Activated CD4-positive, alpha-beta T cell treated with anti-CD3 and anti-CD28 coated beads, Interleukin-10, Interleukin-2, amounts not matched to agents 100 ng/mL and 50 ng/mL, durations not matched to agents 16 hours and 8 hours (primary cell): ENCODE data around the gene SIGLEC9.
"Not testable (repeated sequence)": the region's sequence is repeated elsewhere in the genome, so short reads cannot be mapped to it uniquely, and the experiment has no call there.

Source experiments
- DNase-seq: peaks from one replicate; pipeline ENCODE4 v3.0.0-alpha.2; 2020

SIGLEC9 gene

DNA sequence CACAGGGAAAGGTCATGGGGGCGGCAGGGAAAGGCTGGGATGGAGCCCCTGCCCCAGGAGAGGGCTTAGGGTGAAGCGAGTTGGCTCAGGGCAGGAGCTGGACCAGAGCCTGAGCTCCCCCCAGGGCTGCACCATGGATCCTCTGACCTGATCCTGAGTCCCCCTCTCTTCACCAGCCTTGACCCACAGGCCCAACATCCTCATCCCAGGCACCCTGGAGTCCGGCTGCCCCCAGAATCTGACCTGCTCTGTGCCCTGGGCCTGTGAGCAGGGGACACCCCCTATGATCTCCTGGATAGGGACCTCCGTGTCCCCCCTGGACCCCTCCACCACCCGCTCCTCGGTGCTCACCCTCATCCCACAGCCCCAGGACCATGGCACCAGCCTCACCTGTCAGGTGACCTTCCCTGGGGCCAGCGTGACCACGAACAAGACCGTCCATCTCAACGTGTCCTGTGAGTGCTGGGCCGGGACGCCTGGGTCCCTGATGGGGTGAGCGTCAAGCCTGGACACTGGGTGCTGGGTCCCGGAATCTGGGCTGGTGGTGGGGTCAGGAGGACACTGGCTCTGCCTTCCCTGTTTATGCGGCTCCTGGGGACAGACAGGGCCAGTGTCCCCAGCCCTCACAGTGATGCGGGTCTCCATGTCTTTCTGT, 842 bp downstream of the SIGLEC9 start:
- no peak for DNase-seq

DNA sequence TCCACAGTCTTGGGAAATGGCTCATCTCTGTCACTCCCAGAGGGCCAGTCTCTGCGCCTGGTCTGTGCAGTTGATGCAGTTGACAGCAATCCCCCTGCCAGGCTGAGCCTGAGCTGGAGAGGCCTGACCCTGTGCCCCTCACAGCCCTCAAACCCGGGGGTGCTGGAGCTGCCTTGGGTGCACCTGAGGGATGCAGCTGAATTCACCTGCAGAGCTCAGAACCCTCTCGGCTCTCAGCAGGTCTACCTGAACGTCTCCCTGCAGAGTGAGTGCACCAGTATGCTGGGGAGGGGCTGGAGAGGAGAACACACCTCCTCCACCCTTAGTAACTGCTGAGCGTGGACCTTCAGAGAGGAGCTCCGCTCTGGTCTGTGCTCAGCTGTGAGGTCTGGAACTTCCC, 2.3 kb downstream of the SIGLEC9 start:
- no peak for DNase-seq

DNA sequence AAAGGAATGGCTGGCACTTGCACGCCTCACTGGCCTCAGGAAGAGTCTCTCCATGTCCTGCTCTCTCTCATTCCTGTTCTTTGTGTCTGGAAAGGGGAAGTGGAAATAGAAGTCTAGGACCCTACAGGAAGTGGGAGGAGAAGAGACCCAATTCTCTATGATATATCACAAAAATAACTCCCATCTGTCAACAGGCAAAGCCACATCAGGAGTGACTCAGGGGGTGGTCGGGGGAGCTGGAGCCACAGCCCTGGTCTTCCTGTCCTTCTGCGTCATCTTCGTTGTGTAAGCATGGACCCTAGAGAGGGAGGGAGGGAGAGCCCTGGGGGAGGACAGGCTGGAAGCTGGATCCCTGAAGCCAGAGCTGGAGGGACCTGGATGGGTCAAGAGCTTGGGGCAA, 3.0 kb downstream of the SIGLEC9 start:
- no peak for DNase-seq

DNA sequence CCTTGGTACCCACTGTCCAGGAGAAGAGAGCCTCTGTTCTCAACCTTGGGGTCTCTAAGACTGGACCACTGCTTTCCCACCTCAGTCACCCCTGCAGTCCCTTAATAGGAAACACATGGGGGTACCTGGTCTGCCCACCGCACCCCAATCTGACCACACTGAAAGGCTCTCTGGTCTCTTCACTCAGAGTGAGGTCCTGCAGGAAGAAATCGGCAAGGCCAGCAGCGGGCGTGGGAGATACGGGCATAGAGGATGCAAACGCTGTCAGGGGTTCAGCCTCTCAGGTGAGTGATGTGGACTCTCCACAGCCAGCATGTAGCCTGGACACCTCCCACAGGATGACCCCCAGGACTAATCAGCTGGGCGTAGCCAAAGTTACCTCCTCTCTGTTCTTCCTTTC, 3.5 kb downstream of the SIGLEC9 start:
- no peak for DNase-seq

DNA sequence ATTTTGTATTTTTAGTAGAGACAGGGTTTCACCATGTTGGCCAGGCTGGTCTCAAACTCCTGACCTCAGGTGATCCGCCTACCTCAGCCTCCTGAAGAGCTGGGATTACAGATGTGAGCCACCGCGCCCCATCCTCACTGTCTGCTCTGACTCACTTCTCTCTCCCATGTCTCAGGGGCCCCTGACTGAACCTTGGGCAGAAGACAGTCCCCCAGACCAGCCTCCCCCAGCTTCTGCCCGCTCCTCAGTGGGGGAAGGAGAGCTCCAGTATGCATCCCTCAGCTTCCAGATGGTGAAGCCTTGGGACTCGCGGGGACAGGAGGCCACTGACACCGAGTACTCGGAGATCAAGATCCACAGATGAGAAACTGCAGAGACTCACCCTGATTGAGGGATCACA, 5.0 kb downstream of the SIGLEC9 start:
- no peak for DNase-seq

DNA sequence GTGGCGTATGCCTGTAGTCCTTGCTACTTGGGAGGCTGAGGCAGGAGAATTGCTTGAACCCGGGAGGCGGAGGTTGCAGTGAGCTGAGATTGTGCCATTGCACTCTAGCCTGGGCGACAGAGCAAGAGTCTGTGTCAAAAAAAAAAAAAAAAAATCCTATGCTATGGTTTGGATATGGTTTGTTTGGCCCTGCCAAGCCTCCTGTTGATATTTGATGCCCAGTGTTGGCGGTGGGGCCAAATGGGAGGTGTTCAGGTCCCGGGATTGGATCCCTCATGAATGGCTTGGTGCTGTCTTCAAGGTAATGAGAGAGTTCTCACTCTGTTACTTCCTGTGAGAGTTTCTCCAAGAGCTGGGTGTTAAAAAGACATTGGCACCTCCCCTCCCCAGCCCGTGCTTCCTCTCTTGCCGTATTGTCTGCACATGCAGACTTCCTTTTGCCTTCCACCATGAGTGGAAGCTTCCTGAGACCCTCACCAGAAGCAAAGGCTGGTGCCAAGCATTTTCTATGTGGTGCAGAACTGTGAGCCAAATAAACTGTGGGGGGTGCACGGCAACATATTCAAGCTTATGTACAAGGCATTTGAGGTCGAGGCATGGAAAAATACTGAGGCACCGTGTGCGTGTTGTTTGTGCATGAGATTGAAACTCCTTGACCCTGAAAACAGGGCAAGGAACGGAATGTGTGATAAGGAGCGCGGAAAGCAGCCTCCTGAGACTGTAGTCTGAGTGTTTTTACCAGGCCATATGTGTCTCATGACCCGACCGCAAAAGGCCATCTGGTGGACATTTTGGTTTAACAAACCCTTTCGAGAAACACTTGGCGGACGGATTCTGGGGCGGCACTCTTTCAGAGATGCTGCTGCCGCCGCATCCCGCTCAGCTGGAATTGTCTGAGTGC, 7.3 kb downstream of the SIGLEC9 start:
- peak; percentile 49 for DNase-seq

DNA sequence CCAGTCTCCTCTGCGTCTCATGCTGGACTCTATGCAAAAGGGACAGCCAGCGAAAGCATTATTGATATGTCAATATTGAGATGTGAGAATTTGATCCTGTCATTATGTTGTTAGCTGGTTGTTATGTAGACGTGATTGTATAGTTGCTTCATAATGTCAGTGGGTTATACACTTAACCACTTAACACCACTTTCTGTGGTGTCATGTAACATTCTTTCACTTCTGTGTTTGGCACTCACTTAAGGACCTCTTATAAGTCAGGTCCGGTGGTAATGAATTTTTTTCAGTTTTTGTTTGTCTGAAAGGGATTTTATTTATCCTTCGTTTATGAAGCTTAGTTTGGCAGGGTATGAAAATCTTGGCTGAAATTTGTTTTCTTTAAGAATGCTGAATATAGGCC, 10.3 kb downstream of the SIGLEC9 start:
- no peak for DNase-seq

DNA sequence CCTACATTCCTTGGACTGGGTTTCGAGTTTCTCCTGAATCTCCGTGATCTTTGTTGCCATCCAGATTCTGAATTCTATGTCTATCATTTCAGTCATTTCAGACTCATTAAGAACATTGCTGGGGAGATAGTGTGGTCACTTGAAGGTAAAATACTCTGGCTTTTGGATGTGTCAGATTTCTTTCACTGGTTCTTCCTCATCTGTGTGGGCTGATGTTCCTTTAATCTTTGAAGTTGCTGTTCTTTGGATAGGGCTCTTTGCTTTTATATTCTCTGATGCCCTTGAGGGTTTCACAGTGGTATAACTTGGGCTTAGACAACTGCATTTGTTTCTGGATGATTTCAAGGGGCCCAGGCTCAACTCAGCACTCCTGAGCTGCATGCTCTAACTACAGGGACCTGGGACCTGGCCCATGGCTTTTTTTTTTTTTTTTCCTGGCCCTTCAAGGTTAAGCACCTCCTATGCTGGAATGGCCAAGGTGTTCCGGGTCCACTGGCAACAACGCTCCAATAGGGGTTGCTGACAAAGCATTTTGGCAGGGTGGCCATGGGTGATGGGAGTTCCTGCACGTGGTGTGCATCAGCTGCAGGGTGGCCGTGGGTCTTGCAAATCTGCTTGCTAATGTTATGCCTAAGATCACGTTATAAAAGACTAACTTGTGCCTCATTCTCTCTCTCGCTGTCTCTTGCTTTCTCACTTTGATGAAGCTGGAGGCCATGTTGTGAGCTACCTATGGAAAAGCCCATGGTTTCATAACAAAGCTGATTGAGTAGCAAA, 11.5 kb downstream of the SIGLEC9 start:
- DNase-seq, result no peak

DNA sequence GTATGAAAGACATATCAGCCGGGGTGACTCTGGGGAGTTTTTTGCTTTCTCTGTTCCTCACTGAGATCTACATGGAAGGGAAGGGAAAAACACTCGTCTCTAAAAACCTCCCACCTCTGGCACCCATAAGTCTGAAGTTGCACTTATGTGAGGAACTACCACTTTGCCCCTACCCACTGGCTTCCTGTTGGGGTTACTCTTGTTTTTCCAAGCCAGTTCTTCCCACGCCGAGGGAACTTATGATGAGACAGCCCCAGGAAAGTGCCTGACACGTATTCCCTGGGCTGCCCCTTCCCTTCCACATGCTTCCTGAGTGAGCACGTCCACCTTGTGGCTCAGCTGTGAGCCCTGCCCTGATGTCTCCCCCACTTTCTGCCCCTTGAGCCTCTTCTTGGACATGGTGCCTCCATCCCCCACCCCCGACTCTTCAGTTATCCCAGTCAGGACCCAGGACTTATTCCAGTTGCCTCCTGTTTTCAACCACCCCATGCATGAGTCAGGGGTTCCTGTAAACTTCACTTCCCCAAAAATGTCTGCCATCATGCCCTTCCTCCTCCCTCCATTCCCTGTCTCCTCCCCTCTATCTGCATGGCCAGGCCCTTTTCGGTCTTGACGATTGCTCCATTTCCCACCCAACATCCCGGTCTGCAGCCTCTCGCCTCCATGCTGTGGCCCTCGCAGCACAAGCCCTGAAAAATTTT, 12.3 kb downstream of the SIGLEC9 start:
- no peak for DNase-seq

DNA sequence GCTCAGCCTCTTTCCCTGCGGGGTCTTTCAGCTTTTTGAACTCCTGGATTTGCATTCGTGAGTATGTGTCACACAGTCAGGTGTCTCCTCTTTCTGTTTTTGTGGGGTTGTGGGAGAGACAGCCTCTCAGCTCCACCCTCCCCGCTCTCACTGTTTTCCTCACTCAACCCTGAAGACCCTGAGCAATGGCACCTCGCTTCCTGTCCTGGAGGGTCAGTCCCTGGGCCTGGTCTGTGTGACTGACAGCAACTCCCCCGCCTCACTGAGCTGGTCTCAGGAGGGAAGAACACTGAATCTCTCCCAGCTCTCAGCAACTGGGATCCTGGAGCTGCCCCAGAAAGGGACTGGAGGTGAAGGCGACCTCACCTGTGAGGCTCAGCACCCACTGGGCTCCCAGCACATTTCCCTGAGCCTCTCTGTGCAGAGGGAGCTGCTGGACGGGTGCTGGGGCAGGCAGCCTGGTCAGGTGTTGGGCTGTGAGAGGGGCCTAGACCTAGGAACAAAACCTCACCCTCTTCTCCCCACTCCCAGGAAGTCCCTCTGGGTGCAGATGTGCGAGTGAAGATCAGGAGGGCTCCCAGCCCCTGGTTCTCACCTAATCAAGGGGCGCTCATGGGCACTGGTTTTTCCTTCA, 13.2 kb downstream of the SIGLEC9 start:
- no peak for DNase-seq

DNA sequence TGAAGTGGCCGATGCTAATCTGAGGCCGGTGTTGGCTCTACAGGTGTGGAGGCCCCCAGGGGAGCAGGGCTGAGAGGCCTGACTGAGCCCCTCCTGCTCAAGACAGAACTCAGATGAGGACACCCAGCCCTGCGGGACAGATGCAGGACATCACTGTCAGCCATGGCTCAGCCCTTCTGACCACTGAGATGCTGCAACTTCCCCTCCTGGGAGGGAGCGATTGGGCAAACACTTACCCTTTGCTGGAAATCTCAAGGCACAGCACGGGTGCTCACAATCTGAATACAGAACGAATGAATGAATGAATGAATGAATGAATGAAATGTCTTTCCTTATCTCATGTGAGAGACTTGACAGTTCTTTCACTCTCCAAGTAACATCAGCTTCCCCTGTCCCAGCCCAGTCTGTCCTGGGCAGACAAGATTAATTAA, 13.9 kb downstream of the SIGLEC9 start:
- DNase-seq, result no peak

DNA sequence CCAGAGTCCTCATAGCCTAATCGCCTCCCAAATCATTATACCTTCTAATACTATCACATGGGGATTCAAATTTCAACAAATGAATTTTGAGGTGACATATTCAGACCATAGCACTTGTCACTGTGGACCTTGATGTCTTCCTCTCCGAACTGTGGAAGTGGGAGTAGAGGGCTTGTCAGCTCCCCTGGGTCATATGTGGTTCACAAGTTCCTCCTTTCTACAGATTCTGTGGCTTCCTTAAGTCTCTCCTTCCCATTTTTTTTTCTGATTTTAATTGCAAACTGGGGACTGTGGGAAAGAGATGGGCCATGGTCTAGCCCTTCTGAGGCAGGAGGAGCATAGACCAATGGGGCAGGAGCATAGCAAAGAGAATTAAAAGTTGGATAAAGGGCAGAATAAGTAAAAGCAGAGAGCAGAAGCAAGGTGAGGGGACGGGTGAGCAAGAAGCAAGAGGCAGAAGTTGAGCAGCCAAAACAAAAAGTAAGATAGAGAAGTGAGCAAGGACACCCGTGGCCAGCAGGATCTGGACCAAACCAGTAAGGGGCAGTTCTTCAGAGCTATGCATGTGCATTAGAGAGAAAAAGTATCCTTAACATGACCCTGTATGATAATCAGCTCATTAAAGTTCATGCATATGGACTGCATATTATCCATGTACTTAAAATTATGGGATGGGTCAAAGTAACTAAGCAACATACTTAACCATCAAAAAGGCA, 14.8 kb downstream of the SIGLEC9 start:
- no peak for DNase-seq

DNA sequence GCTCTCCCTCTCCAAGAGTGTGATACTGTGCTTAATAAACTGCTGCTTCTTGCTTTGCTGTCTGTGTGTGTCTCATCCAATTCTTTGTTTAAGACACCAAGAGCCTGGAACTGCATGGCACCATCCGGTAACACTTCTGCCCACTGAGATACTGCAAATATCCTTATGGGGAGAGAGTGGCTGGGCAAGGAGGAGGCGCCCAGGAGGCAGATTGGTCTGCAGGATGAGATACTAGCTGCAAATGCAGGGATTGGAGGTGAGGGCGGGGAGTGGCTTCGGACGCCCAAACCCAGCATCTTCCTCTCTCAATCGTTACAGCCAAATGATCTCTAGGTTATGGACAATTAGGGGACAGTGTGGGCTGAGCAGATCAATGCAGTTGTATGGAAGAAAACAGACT, 15.7 kb downstream of the SIGLEC9 start:
- no peak for DNase-seq

DNA sequence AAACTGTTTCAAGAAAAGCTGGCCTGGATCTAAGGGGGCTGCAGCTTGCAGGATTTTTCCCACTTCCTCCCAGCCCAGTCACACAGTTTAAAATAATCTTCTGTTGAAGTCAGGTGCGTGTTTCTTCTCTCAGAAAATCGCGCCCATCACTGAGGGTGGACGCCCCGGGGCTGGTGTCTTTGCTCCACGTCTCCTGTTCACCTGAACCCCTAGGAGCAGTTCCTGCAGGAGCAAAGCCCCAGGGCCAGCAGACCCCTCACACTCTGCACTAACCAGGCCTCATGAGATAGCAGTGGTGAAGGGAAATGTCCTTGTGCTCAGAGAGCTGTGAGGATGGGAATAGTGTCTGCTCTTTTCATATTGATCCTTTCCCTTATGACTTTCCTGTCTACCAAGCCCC, 16.5 kb downstream of the SIGLEC9 start:
- no peak for DNase-seq

DNA sequence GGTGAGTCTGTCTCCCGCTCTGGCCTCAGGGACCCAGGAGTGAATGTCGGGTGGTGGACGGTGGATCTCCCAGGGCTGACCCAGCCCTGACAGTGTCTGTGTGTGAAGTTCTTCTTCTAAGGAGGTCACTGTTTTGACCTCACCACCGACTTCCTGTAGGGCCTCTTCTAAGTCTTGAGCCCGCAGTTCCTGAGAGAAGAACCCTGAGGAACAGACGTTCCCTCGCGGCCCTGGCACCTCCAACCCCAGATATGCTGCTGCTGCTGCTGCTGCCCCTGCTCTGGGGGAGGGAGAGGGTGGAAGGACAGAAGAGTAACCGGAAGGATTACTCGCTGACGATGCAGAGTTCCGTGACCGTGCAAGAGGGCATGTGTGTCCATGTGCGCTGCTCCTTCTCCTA, 17.4 kb downstream of the SIGLEC9 start, which contains the start of gene SIGLEC7:
Gene SIGLEC7 (plus strand): TSS at position 183 of the 400 bp plus-strand sequence. CDS start 69 bp downstream, at position 252.
- DNase-seq, result no peak

DNA sequence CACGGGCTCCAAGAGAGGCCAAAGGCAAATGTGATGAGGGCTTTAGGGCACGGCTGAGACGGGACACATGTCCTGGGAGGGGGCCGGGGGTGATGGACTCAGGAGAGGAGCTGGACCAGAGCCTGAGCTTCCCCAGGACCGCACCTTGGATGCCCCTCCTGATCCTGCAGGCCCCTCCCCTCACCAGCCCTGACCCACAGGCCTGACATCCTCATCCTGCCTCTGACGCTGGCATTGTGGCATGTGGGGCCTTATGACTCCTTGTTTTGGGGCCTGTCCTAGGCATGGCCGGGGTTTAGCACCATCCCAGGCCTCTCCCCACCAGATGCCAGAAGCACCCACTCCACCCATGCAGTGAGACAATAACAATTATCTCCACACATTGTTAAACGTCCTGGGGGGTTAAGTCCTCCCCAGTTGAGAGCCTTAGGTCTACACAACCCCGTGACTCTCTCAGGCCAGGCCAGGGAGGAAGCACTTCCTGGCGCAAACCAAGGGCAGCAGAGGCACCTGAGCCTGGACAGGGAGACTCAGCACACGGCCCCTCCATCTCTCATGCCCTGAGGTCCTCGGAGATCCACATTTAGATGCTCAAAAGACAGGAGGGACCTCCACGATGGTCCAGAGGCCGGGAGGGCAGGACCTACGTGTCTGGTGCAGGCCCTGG, 18.2 kb downstream of the SIGLEC9 start:
- DNase-seq, result not testable (repeated sequence)

DNA sequence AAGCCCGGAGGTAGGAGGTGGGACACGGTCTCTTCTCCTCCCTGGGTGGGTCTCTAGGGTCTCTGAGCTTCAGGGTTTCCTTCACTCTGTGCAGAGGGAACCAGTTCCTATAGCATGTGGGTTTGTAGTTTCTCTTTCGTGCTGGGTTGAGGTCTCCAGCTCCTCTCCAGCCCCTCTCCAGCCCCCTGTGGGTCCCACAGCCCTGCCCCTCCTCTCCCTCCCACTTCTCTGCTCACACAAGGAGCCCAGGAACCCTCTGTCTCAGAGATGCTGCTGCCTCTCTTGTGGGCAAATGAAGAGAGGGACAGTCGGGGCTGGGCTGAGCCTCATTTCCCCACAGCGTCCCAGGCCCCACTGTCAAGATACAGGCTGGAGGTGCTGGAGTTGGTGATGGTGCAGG, 18.8 kb downstream of the SIGLEC9 start:
- no peak for DNase-seq

DNA sequence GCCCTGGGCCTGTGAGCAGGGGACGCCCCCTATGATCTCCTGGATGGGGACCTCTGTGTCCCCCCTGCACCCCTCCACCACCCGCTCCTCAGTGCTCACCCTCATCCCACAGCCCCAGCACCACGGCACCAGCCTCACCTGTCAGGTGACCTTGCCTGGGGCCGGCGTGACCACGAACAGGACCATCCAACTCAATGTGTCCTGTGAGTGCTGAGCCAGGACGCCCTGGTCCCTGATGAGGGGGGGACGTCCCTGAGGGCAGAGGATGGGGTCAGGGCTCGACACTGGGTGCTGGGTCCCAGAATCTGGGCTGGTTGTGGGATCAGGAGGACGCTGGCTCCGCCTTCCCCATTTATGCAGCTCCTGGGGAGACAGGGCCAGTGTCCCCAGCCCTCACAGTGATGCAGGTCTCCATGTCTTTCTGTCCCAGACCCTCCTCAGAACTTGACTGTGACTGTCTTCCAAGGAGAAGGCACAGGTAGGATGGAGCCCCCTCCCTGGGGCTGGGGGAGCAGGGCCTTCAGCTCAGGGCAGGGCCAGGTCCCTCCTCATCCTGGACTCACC, 19.9 kb downstream of the SIGLEC9 start:
- DNase-seq, result no peak

DNA sequence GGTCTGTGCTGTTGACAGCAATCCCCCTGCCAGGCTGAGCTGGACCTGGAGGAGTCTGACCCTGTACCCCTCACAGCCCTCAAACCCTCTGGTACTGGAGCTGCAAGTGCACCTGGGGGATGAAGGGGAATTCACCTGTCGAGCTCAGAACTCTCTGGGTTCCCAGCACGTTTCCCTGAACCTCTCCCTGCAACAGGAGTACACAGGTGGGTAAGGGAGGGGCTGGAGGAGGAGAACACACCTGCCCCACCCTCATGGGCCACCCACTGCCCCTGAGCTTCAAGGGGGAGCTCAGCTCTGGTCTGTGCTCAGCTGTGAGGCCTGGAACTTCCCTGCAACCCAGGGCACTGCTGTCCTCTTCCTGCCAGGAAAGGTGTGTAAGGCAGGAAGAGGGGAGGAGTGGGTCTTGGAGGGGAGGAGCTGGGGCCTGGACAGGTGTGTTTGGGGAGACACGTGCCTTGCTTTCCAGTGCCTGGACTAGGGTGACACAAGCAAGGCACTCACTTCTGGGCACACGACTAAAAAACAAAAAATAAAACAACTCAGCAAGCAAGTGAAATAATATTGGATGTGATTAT, 21.3 kb downstream of the SIGLEC9 start:
- no peak for DNase-seq

DNA sequence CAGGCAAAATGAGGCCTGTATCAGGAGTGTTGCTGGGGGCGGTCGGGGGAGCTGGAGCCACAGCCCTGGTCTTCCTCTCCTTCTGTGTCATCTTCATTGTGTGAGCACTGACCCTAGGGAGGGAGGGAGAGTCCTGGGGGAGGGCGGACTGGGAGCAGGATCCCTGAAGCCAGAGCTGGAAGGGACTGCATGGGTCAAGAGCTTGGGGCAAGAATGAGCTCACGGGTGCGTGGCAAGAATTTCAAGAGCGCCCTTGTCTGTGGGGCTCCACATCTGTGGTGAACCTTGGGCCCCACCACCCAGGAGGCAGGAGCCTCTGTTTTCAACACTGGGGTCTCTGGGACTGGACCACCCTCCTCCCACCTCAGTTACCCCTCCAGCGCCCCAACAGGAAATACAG, 22.0 kb downstream of the SIGLEC9 start:
- DNase-seq, result no peak
